Right ventricle myocardium inferior (tissue), 1 donor: ENCODE results near the gene NENF. TPM values are rescaled to one million over a fixed set of nuclear protein-coding genes. Genes with fewer than 3 reads are reported as not detected.

ENCODE experiments used
- ATAC-seq: fragments of 200-7000 bp; cut with Tn5 transposase; one replicate; pipeline ENCODE4 v1.9.1; 2020; ENCODE audit warnings: mild to moderate bottlenecking, moderate library complexity
- DNase-seq: peaks from one replicate; pipeline ENCODE4 v3.0.0; 2021; ENCODE audit errors: missing footprints
- intact Hi-C: fragments of 100-400 bp; cut with DNase I; formaldehyde crosslinking; loops from one replicate; pipeline ENCODE4 v1.11.0; 2022
- total RNA-seq: library from RNA; stranded (reverse); fragmentation: NEBNext Ultra II Directional; extraction: Animal tissue kit (Norgen Biotek cat#: 25700); gene quantifications from one replicate; pipeline ENCODE4 v1.2.1, GENCODE V29; 2021
- donor health status: DM: no; HTN: yes; CAD: no; lungs with severe emphysema.

NENF gene
- total RNA-seq, 1 donor from 2014 or later, result 119 TPM

DNA sequence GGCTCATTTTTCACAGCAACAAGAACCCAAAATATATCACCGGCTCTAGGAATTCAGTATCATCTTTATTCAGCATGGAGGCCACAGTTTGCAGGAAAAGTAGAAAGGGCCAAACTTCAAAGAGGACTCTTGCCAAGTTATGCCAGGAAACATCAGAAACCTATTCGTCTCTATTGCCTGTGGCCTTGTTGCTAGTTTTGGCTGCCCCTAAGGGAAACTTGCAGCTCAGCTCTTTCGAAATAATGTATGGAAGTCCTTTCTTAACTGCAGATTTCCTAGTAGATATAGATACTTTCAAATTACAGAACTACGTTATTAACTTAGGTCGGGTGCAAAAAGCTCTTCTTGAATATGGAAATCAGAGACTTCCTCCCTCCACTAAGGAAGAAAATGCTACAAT lies 4.2 kb upstream of the NENF start:
- intact Hi-C loops, result loop anchor here (10.0 kb wide), 1 partner anchor 54 kb away; no protein-coding TSS in a partner anchor
- DNase-seq, result no peak
- ATAC-seq, result no peak

DNA sequence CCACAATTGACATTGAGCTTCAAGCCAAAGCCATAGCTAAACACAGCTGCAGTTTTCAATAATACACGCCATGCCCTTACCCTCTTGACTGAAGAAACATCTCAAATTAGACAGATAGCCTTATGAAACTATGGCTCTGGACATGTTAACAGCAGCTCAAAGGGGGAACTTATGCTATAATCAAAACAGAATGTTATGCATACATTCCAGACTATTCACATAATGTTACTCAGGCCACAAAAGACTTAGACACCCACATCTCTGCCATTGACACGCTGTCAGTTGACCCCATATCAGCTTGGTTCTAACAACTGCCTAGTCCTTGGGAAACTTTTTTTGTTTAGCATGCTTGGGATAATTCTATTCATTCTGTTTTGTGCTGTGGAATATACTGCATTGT lies 2.3 kb upstream of the NENF start:
- intact Hi-C loops, result no loop called here
- no peak for DNase-seq

DNA sequence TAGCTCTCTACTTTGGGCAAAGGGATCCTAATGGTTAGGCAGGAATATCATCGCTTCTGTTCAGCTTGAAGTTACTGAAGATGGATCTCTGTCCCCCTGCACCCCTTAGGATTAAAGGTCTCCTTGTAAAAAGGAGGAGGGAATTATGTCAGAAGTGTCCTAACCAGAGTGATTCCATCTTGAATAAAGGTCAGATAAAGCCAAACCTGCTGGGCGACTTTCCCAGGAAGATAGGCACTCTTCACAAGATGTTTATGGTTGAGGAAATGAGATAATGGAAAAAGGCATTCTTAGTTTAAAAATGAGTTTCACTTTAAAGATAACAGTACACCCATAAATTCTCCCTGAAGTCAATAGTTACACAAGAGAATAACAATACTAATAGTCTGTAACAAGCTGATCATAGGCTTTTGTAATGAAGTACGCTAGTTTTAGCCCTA lies 1.7 kb upstream of the NENF start:
- ATAC-seq (no peak), DNase-seq (no peak)
- intact Hi-C loops, result no loop called here

More for the DNA sequence above, 2.3 kb upstream of the NENF start:
- no peak for ATAC-seq

DNA sequence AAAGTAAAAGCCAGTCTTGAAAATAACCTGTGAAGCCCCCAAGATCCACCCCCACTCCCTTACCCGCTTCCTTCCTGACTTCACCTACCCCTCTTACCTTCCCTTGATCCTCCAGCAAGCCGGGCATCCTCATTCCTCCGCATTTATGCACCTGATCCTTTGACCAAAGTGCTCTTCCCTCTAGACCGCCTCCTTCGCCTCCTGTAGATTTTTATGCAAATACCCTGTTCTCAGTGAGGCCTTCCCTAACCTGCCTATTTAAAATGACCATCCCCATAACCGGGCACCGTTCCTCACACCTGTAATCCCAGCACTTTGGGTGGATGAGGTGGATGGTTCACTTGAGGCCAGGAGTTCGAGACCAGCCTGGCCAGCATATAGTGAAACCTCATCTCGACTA lies 1.1 kb upstream of the NENF start:
- intact Hi-C loops, result loop anchor here (2.0 kb wide), 1 partner anchor 19 kb away; no protein-coding TSS in a partner anchor

DNA sequence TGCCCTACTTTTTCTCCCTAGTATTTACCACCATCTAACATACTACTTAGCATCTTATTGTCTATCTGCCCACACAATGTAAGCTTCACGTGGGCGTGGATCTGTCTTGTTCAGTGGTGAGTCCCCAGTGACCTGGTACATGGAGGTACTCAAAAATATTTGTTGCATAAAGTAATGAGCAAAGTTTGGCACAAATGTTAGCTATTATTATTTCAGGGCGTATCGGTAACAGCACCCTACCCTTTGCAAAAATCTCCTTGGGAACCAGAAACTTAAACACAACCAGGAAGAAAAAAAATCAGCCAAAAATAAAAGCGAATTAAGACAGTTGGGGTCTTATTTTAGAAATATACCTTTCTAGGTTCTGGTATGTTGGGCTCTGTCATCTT lies 454 bp upstream of the NENF start:
- DNase-seq, result no peak
- no peak for ATAC-seq
- intact Hi-C loops, result loop anchor here (2.0 kb wide), 1 partner anchor 19 kb away; no protein-coding TSS in a partner anchor

More for the DNA sequence above, 1.1 kb upstream of the NENF start:
- ATAC-seq (no peak), DNase-seq (no peak)

DNA sequence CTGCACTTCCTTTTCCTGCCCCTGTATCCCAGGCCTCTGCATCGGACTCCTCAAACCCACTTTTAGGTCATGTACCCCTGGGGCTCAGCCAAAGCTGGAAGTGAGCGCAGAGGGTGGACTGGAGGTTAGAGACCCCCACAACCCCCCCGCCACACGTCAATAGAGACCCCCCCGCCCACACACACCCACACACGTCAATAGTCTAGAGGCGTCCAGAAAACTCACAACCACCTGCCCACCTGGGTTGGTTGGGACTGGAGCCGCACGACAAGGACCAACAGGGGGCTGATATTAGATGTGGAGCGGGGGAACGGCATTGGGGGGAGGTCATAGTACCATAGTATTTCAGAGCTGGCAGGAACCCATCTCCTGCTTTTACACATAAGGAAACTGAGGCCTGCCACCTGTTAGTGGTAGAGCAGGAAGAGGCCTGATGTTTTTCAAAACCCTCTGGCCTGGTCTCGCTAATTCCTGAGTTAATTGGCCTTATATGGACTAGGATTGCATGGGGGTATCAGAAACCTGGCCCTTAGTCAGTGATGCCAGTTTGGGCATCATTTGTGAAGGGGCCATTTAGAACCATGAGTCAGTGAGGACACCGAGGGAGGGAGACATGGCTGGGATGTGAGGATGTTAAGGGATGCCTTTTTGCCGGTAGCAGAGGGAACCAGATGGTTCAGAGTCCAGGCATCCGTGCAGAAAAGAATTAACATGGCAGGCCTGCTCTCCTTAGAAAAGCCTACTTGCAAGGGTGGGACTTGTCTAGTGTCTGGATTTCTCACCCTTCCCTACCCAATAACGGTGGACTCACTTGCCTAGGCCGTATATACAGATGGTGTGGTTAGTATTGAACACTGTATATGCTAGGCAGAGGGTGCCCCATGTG lies 1.1 kb downstream of the NENF start:
- DNase-seq (no peak), ATAC-seq (no peak)
- intact Hi-C loops, result loop anchor here (2.0 kb wide), 1 partner anchor 17 kb away; no protein-coding TSS in a partner anchor

DNA sequence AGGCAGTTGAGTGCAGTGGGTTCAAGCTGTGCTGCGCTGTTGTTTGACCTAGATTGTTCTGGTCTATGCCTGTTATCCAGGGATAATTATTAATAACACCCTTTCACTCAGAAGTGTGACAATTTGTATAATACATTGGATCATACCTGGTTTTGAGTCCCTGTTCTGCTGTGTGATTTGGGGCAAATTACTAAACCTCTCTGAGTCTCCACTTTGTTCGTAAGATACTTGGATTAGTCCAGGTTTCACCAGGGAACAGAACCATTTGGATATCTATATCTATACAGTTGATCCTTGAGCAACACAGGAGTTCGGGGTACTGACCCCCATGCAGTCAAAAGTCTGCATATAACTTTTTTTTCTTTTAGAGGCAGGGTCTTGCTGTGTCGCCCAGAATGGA lies 2.3 kb downstream of the NENF start:
- ATAC-seq (no peak), DNase-seq (no peak)
- intact Hi-C loops, result no loop called here

DNA sequence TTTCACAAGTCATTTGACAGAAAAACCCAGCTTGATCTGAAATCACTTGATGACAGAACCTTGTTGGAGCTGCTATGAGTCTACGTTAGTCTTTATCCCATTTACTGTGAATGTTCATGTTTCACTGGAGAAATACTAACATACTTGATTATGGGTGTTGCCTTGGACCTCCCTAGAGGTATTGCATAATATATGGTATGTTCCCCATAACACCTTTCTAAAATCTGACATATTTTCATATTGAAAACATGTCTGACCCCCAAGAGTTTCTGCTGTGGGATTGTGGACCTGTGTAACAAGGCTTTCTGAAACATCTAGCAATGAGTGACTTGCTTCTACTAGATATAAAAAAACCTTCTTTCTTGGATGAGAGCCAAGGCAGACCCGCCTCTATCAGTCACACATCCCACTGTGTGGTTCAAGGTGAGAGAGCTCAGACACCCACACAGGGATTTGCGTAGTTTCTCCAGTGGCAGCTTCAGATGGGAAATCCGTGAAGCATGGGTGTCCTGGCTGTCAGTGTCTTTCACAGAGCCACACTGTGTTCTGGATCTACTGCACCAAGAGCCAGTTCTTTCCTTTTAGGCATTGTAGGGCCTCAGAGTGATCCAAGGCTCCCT lies 4.6 kb downstream of the NENF start:
- no peak for ATAC-seq
- intact Hi-C loops, result no loop called here

DNA sequence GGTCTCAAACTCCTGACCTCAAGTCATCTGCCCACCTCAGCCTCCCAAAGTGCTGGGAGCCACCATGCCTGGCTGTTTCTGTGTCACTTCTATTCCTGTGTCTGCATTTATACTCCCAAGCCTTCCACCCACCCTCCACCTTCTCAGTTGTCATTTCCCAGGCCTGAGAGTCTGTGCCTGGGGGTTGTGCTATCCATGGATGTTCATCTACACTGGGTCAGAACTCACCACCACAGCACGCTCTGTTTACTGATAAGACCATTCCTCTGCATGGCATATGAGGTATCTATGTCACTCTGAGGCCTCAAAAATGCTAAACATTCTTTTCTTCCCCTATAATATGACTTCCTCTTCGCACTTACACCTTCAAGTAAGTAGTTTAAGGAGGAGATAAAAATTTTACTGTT lies 6.1 kb downstream of the NENF start:
- ATAC-seq (no peak), DNase-seq (no peak)
- intact Hi-C loops, result no loop called here

More for the DNA sequence above, 4.6 kb downstream of the NENF start:
- no peak for DNase-seq

DNA sequence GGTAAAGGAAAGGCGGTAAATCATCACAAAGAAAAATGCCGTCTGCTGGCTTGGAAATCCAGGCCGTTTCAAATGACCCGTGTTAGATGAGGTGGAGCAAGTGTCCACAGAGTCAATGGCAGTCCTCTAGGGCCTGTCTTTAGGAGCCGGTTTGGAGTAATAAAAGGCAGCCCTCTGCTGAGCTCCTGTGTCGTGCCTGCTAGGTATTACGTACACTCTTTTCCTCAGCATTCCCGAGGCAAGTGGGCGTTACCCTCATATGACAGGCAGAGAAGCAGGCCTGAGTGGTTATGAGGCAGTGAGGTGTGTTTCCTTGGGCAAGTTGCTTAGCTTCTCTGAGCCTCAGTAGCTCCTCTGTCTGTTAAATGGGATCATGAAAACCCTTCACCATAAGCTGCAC lies 7.7 kb downstream of the NENF start:
- intact Hi-C loops, result no loop called here
- DNase-seq, result no peak
- no peak for ATAC-seq

DNA sequence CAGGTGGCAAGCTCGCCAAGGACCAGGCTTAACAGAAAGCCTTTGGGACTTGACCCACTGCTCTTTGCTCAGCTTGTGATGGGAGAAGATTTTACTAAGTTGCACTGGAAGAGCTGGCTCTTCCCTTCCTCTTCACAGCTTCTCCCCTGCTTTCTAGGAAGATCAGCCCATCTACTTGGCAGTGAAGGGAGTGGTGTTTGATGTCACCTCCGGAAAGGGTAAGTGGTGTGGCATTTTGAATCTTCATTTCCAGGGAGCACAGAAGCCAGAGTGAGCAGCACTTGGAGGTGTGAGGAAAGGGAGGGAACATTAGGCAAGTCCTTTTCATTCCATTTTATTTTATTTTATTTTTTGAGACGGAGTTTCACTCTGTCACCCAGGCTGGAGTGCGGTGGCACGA lies 9.7 kb downstream of the NENF start:
- DNase-seq (no peak), ATAC-seq (no peak)
- intact Hi-C loops, result no loop called here

DNA sequence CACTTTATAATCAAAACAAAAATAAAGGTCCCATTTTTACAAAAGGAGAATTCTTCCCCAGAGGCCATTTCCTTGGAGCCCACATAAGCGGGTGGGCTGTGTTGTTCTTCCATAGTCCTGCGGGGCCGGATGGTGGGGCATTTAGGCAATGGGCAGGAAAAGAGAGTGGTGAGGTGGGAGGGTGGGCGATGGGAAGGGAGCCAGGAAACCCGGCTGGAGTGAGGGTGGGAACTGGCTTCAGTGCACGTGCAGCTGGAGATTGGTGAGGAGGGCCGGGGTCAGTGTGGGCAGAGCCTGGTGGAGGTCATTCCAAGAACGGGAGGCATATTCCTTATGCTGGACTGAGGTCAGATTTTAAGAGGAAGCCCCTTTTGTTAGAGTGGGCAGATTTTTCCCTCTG lies 13.6 kb downstream of the NENF start:
- no peak for DNase-seq
- intact Hi-C loops, result no loop called here
- ATAC-seq, result no peak

DNA sequence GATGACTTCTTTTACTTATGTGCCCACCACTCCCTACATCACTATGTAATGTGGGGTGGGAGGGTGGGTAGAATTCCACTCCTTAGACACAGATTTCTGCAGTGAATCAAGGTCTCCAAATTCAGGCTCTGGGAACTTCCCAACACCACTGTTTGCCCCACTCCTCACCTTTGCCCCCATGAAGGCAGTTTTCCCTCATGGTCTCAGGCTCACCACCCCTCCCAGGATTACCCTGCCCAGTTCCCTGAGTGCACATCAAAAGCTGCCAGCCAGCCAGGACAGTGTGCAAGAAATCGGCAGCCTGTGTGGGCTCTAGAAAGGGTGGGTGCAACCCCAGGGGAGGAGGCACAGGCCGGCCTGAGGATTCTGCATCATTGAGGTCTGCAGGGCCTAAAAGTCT lies 14.8 kb downstream of the NENF start:
- ATAC-seq (no peak), DNase-seq (no peak)
- intact Hi-C loops, result no loop called here

DNA sequence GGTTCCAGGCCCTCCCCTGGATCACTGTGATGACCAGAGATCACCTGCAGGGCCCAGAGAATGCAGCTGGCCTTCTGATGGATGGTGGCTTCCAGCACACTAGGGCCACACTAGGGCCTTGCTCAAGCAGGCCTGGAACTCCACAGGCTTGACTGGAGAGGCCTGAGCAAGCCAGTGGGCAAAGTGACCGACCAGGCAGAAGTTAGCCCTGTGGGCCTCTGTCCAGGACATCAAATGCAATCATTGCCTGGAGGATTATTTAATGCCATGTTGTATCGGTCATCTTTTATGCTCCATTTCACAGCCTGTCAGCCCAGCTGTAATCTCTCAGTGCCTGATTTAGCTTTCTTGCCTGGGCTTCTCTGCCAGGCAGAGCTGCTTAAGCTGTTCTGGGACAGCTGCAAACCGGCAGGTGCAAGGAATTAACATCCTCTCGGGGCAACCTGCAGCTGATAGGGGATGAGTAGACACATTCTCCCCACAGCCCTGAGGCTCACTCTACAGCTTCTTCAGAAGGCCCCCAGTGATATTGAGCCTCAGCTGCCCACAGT lies 17.7 kb downstream of the NENF start:
- DNase-seq (no peak), ATAC-seq (peak; percentile 31)

DNA sequence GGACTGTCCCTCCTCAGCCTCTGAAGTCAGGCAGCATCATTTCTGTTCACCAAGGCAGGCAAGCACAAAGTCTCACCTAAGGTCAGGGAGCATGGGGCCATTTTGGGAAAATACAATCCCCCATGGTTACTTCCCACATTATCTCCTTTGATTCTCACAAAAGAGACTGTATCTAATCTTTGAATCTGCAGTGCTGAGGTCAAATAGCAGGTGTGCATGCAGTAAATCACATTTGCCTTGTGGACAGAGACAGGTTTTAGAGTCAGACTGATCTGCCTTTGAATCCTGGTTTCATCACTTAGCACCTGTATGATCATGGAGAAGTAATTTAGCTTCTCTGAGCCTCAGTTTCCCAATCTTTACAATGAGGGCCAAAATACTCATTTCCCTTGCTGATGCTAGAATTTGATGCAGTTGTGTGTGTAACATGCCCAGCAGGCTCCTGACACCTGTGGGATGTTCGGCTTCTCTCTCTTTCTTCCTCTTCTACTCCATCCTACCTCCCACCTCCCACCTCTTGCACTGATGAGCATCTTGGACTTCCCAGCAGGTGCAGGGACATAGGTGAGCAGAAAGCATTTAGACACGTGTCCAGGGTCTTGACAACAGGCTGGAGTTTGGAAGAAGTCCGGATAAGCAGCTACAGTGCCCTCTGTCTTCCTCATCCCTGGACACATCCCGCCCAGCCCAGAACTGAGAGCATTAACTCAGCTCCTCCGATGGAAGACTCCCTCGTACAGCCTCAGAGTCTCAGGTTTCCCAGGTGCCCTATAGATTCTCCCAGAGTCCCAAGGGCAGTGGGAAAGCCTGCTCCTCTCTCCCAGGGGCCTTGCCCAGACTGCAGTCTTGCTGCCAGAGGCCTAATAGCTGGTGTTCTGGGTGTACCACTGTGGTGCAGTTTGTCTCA lies 18.9 kb downstream of the NENF start:
- DNase-seq, result no peak
- intact Hi-C loops, result loop anchor here (2.0 to 10.0 kb wide), 3 partner anchors 19 to 417 kb away; partner anchors contain the start of genes DTL, INTS7, NENF and PPP2R5A
- ATAC-seq, result no peak

More for the DNA sequence above, 17.7 kb downstream of the NENF start:
- intact Hi-C loops, result loop anchor here (2.0 to 10.0 kb wide), 3 partner anchors 18 to 416 kb away; partner anchors contain the start of genes DTL, INTS7, NENF and PPP2R5A

DNA sequence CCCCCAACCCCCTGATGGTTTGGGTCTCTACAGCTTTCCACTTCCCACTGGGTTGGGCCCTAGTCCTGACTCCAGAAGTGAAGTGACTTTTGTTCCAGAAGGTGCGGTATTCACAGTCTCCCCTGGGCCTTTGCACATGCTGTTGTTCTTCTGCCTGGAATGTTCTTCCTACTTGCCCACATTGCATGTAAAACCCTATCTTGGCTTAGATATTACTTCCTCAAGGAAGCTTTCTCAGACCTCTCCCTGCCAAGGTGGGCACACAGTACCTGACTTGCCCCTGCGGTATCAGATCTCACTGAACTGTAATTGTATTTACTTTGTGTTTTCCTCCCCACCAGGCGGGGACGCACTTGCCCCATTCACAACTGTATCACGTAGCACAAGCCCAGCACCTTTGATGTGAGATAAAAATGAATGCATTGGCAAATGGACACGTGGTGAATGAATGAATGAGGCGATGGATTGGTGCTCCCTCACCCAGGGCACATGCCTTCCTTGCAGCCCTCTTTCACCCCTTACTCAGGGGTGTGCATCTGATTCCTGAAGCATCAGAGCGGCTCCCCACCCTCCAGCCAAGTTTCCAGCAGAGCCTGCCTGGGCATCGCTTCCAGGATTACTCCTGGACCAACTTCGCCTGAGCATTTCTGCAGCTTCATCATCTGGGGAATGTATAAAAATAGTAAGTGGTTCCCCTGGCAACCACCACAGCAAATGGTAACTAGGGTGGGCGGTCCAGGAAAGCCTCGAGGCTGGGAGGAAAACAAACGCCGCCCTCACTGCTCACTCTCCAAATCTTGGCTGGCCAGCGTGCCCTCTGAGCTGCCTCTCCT lies 19.8 kb downstream of the NENF start:
- intact Hi-C loops, result loop anchor here (5.0 to 10.0 kb wide), 2 partner anchors 165 to 418 kb away; partner anchors contain the start of genes DTL, INTS7 and PPP2R5A
- DNase-seq (no peak), ATAC-seq (peak; percentile 62)

DNA sequence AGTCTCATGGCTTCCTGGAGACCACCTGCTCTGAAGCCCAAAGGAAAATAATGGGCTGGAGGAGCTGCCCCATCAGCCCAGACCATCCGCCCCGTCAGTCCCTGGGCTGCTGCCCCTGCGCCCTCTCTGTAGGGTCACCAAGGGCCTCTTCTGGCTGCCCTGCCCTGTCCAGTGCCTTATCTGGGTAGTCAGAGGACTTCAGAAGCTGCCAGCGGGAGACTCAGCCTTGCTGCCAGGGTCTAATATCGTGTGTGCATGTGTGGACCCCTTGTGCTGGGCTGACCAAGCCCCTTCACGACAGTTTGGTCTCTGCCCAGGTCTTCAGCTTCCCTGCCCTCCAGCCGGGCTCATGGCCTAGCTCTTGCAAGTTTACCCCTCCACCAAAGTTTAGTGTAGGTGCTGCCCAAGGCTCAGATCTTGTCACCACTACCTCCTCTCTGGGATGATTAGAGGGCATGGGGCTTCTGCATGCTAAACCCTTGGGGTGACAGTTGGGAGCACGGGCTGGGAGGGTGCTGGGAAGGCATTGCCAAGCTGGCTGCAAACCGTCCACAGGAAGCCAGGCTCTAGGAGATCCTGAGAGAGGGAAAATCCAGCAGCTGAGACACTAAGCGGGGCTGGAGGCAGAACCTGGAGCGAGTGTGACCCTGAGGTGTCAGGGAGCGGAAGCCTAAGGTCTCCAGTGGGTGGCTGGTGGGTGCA lies 20.6 kb downstream of the NENF start:
- ATAC-seq (no peak), DNase-seq (no peak)
- intact Hi-C loops, result loop anchor here (5.0 to 10.0 kb wide), 2 partner anchors 166 to 419 kb away; partner anchors contain the start of genes DTL, INTS7 and PPP2R5A
